Caco-2 (cell line): ENCODE data around the gene CRMP1. TPM values are rescaled to one million over a fixed set of nuclear protein-coding genes. Genes with fewer than 3 reads are reported as not detected.

Experiments
- BruUV-seq: library from RNA; stranded (reverse); fragments of 400-500 nt; replicated peaks from 2 replicates; lab custom pipeline; 2021; lab: Mats Ljungman, UMichigan
- CTCF ChIA-PET: fragments of 300-600 bp; sonication (Branson Sonifier 250); formaldehyde crosslinking; loops from one replicate; lab custom pipeline; 2022; ENCODE audit warnings: antibody characterized with exemption; lab: Charles Lee
- POLR2A ChIA-PET: fragments of 300-600 bp; sonication (Branson Sonifier 250); formaldehyde crosslinking; loops from one replicate; lab custom pipeline; 2022; ENCODE audit warnings: antibody characterized with exemption; lab: Charles Lee
- DNase-seq, 2 experiments: peaks; one replicate each; pipeline versions ENCODE4 v3.0.0 to v3.0.0-alpha.2; 2020 to 2022
- H3K27me3 ChIP-seq: replicated peaks from 2 replicates; pipeline ENCODE4 v1.6.0; 2011; ENCODE audit warnings: low read length; ENCODE audit not compliant: control insufficient read depth, insufficient read depth
- H3K36me3 ChIP-seq: 2 replicates; pipeline ENCODE4 v1.5.1; 2011; ENCODE audit warnings: low read length; ENCODE audit not compliant: control insufficient read depth, insufficient read depth
- H3K4me1 ChIP-seq: fragments of 250-450 bp; sonication (Bioruptor Pico); 2 replicates; pipeline ENCODE4 v1.5.1; 2020; ENCODE audit warnings: mild to moderate bottlenecking
- H3K4me3 ChIP-seq: 2 replicates; pipeline ENCODE4 v1.5.1; 2011; ENCODE audit warnings: low read depth, mild to moderate bottlenecking, control low read depth, low read length
- H3K9me3 ChIP-seq: fragments of 250-450 bp; sonication (Bioruptor Pico); 2 replicates; pipeline ENCODE4 v1.5.1; 2020; ENCODE audit warnings: mild to moderate bottlenecking, moderate library complexity
- H3K27ac Mint-ChIP-seq: one replicate; pipeline ENCODE4 v1.8.0; 2022; ENCODE audit warnings: mixed read lengths; ENCODE audit not compliant: unreplicated experiment
- H3K27me3 Mint-ChIP-seq: one replicate; pipeline ENCODE4 v1.8.0; 2022; ENCODE audit warnings: mixed read lengths; ENCODE audit not compliant: insufficient read depth, unreplicated experiment
- H3K36me3 Mint-ChIP-seq: one replicate; pipeline ENCODE4 v1.8.0; 2022; ENCODE audit warnings: mild to moderate bottlenecking, mixed read lengths; ENCODE audit not compliant: insufficient read depth, unreplicated experiment
- H3K4me1 Mint-ChIP-seq: one replicate; pipeline ENCODE4 v1.8.0; 2022; ENCODE audit warnings: low read depth, mixed read lengths; ENCODE audit not compliant: unreplicated experiment
- H3K4me3 Mint-ChIP-seq: one replicate; pipeline ENCODE4 v1.8.0; 2022; ENCODE audit warnings: mild to moderate bottlenecking, moderate library complexity, mixed read lengths; ENCODE audit not compliant: unreplicated experiment
- H3K9me3 Mint-ChIP-seq: one replicate; pipeline ENCODE4 v1.8.0; 2022; ENCODE audit warnings: mixed read lengths; ENCODE audit not compliant: unreplicated experiment
- CTCF ChIP-seq, 2 experiments: fragments of 200-600 bp in 1 of 2; IDR thresholded peaks; 1 replicate in 1 of 2; 2 replicates in 1 of 2; pipeline versions ENCODE4 v1.5.1 to v1.8.0; 2011 to 2022; ENCODE audit warnings: antibody characterized with exemption in 1 of 2, control low read depth in 1 of 2, inconsistent platforms in 1 of 2, low read depth in 1 of 2, low read length in 1 of 2, mild to moderate bottlenecking in 1 of 2, moderate library complexity in 1 of 2; ENCODE audit not compliant: insufficient read depth in 1 of 2, severe bottlenecking in 1 of 2, unreplicated experiment in 1 of 2
- intact Hi-C: fragments of 100-400 bp; cut with micrococcal nuclease; formaldehyde crosslinking; loops from one replicate; pipeline ENCODE4 v1.10.0; 2022; ENCODE audit not compliant: unreplicated experiment
- total RNA-seq: library from RNA; stranded (reverse); gene quantifications from 2 replicates; pipeline ENCODE4 v1.2.3, GENCODE V29; 2022

CRMP1 gene
- total RNA-seq, 1 experiment from 2014 or later: not detected

GRCh38 chr4:5798946-5799345, 93.9 kb downstream of the CRMP1 start:
- Mint-ChIP-seq H3K36me3 (no peaks in the 10 kb centered on the region), H3K4me1 (no peaks in the 10 kb centered on the region), H3K9me3 (no peaks in the 10 kb centered on the region), H3K4me3 (no peak overlapping the region), H3K27ac (no peak overlapping the region), H3K27me3 (peaks cover 3% of the 10 kb centered on the region)
- no peak for TF ChIP-seq CTCF (IDR thresholded peaks at IDR 0.05; ENCODE audit: insufficient read depth in 1 of 2, low read depth in 1 of 2, low read length in 1 of 2, severe bottlenecking in 1 of 2, unreplicated experiment in 1 of 2)
- Histone ChIP-seq H3K9me3 (0 out of 2 replicates have a peak, but pooled peaks cover 3% of the 10 kb centered on the region), H3K36me3 (no peaks in the 10 kb centered on the region), H3K27me3 (no peaks in the 10 kb centered on the region), H3K4me1 (no peaks in the 10 kb centered on the region), H3K4me3 (no peak overlapping the region)
- ChIA-PET CTCF (interaction anchor here (1.6 kb wide), 1 partner anchor 14 kb away, joined by 4 read pairs; no protein-coding TSS in a partner anchor), POLR2A (no interaction called here)
- DNase-seq: no peak
- BruUV-seq: no TSS peak
- intact Hi-C loops: no loop called here

GRCh38 chr4:5798462-5798861, 94.4 kb downstream of the CRMP1 start:
- CTCF ChIA-PET: interaction anchor here (1.6 kb wide), 1 partner anchor 15 kb away, joined by 4 read pairs; no protein-coding TSS in a partner anchor
- no peak overlapping the region for H3K27ac Mint-ChIP-seq
- Histone ChIP-seq H3K36me3 (no peaks in the 10 kb centered on the region), H3K27me3 (no peaks in the 10 kb centered on the region), H3K4me3 (no peak overlapping the region), H3K4me1 (no peaks in the 10 kb centered on the region), H3K9me3 (0 out of 2 replicates have a peak, but pooled peaks cover 3% of the 10 kb centered on the region)
- H3K27me3 Mint-ChIP-seq: peaks cover 3% of the 10 kb centered on the region
- no TSS peak for BruUV-seq
- intact Hi-C loops: no loop called here
- no peaks in the 10 kb centered on the region for H3K36me3 Mint-ChIP-seq
- no peaks in the 10 kb centered on the region for H3K9me3 Mint-ChIP-seq
- no peak overlapping the region for H3K4me3 Mint-ChIP-seq
- H3K4me1 Mint-ChIP-seq: no peaks in the 10 kb centered on the region
- POLR2A ChIA-PET: no interaction called here
- no peak for TF ChIP-seq CTCF (IDR thresholded peaks at IDR 0.05; ENCODE audit: insufficient read depth in 1 of 2, low read depth in 1 of 2, low read length in 1 of 2, severe bottlenecking in 1 of 2, unreplicated experiment in 1 of 2)
- DNase-seq: no peak

GRCh38 chr4:5797866-5798265, 95.0 kb downstream of the CRMP1 start:
- no peaks in the 10 kb centered on the region; the same call in 1 of the 2 replicates for H3K27me3 ChIP-seq
- intact Hi-C loops: no loop called here
- H3K27me3 Mint-ChIP-seq: peaks cover 3% of the 10 kb centered on the region
- no peak overlapping the region for H3K4me3 ChIP-seq
- BruUV-seq: no TSS peak
- ChIA-PET CTCF (interaction anchor here (1.6 kb wide), 1 partner anchor 15 kb away, joined by 4 read pairs; no protein-coding TSS in a partner anchor), POLR2A (no interaction called here)
- H3K9me3 Mint-ChIP-seq: no peaks in the 10 kb centered on the region
- H3K4me1 Mint-ChIP-seq: no peaks in the 10 kb centered on the region
- H3K36me3 ChIP-seq: no peaks in the 10 kb centered on the region
- no peak overlapping the region for H3K4me3 Mint-ChIP-seq
- no peaks in the 10 kb centered on the region for H3K4me1 ChIP-seq
- TF ChIP-seq CTCF (IDR thresholded peaks at IDR 0.05; ENCODE audit: insufficient read depth in 1 of 2, low read depth in 1 of 2, low read length in 1 of 2, severe bottlenecking in 1 of 2, unreplicated experiment in 1 of 2): no peak
- no peak for DNase-seq
- H3K36me3 Mint-ChIP-seq: no peaks in the 10 kb centered on the region
- no peak overlapping the region for H3K27ac Mint-ChIP-seq
- 0 out of 2 replicates have a peak, but pooled peaks cover 3% of the 10 kb centered on the region for H3K9me3 ChIP-seq
